HepG2 (cell line): ENCODE results near the gene THSD4. TPM values are rescaled to one million over a fixed set of nuclear protein-coding genes. Genes with fewer than 3 reads are reported as not detected.

ENCODE experiments used
- ATAC-seq: fragments of 200-7000 bp; cut with Tn5 transposase; 3 replicates; pipeline ENCODE4 v1.9.1; 2020; ENCODE audit warnings: mild to moderate bottlenecking, moderate library complexity
- BruUV-seq: library from RNA; stranded (reverse); fragments of 400-500 nt; replicated peaks from 2 replicates; lab custom pipeline; 2021; lab: Mats Ljungman, UMichigan
- CTCF ChIA-PET: fragments of 300-600 bp; formaldehyde crosslinking; extraction: SDS; loops from one replicate; lab custom pipeline; 2021; ENCODE audit warnings: low total read pairs, inconsistent platforms, low intra/inter-chr PET ratio; lab: Yijun Ruan, JAX
- POLR2A ChIA-PET: fragments of 350-600 bp; sonication (Branson Sonifier 250); formaldehyde crosslinking; loops from one replicate; lab custom pipeline; 2020; ENCODE audit warnings: antibody characterized with exemption, inconsistent platforms; lab: Yijun Ruan, JAX
- DNase-seq: peaks from one replicate; pipeline ENCODE4 v3.0.0-alpha.2; 2015; ENCODE audit warnings: low spot score
- FAIRE-seq: peaks from 3 replicates; lab custom pipeline; 2011; peaks lifted over from hg19 to GRCh38; lab: Jason Lieb, UNC
- H2AFZ ChIP-seq: one replicate; pipeline ENCODE4 v1.6.1; 2011; ENCODE audit warnings: low read length, inconsistent platforms
- H3K27ac ChIP-seq: fragments of 300-600 bp; 3 replicates; pipeline ENCODE4 v1.8.0; 2011; ENCODE audit warnings: mixed run types, mild to moderate bottlenecking, mixed read lengths, low read length, inconsistent platforms; ENCODE audit not compliant: insufficient read depth; ENCODE audit errors: extremely low read length
- H3K27me3 ChIP-seq, 2 experiments: fragments of 200-600 bp in 1 of 2; 2 replicates in 1 of 2; 3 replicates in 1 of 2; pipeline versions ENCODE4 v1.6.0 to v1.8.0; 2011; ENCODE audit warnings: low read length in 2 of 2, mild to moderate bottlenecking in 2 of 2, moderate library complexity in 2 of 2, inconsistent platforms in 1 of 2; ENCODE audit not compliant: insufficient read depth in 2 of 2, control insufficient read depth in 1 of 2
- H3K36me3 ChIP-seq, 2 experiments: fragments of 200-600 bp in 1 of 2; replicated peaks in 1 of 2; 2 replicates in 1 of 2; 3 replicates in 1 of 2; pipeline versions ENCODE4 v1.5.1 to v1.8.0; 2011; ENCODE audit warnings: low read length in 2 of 2, inconsistent platforms in 1 of 2; ENCODE audit not compliant: insufficient read depth in 2 of 2, control insufficient read depth in 1 of 2
- H3K4me1 ChIP-seq: 2 replicates; pipeline ENCODE4 v1.5.1; 2012; ENCODE audit warnings: low read length, inconsistent platforms; ENCODE audit not compliant: insufficient read depth
- H3K4me2 ChIP-seq: 2 replicates; pipeline ENCODE4 v1.6.0; 2011; ENCODE audit warnings: low read depth, low read length, inconsistent platforms
- H3K4me3 ChIP-seq, 3 experiments: fragments of 200-600 bp in 1 of 3; sonication (generic), shearing (Covaris generic) in 1 of 3; replicated peaks in 1 of 3; 2 replicates each; pipeline ENCODE4 v1.5.1; 2011 to 2016; ENCODE audit warnings: low read length in 3 of 3, inconsistent platforms in 2 of 3, low read depth in 2 of 3, mild to moderate bottlenecking in 2 of 3, control low read depth in 1 of 3, mixed read lengths in 1 of 3; ENCODE audit not compliant: insufficient read depth in 1 of 3
- H3K79me2 ChIP-seq: one replicate; pipeline ENCODE4 v1.6.1; 2011; ENCODE audit warnings: low read length, inconsistent platforms; ENCODE audit not compliant: insufficient read depth
- H3K9ac ChIP-seq: 2 replicates; pipeline ENCODE4 v1.6.0; 2011; ENCODE audit warnings: mild to moderate bottlenecking, low read depth, low read length, inconsistent platforms; ENCODE audit not compliant: insufficient read depth
- H3K9me3 ChIP-seq: 2 replicates; pipeline ENCODE4 v1.5.1; 2012; ENCODE audit warnings: mild to moderate bottlenecking, low read length
- H4K20me1 ChIP-seq: 2 replicates; pipeline ENCODE4 v1.6.0; 2011; ENCODE audit warnings: inconsistent platforms, mild to moderate bottlenecking, low read length, moderate library complexity; ENCODE audit not compliant: insufficient read depth
- EP300 ChIP-seq, 3 experiments: sonication (generic) in 1 of 3; formaldehyde crosslinking in 1 of 3; IDR thresholded peaks; 2 replicates each; pipeline versions ENCODE4 v1.5.1 to v1.6.1; 2011 to 2020; ENCODE audit warnings: low read depth in 2 of 3, low read length in 2 of 3, borderline replicate concordance in 1 of 3, improper control_type of control experiment in 1 of 3, mild to moderate bottlenecking in 1 of 3, missing genetic modification reagents in 1 of 3, moderate library complexity in 1 of 3
- HMG20A ChIP-seq: IDR thresholded peaks from 2 replicates; pipeline ENCODE4 v1.6.1; 2016; ENCODE audit warnings: borderline replicate concordance
- HNF4A ChIP-seq: sonication (generic); formaldehyde crosslinking; IDR thresholded peaks from 2 replicates; pipeline ENCODE4 v1.4.0; 2020; ENCODE audit warnings: missing genetic modification reagents
- HNF4G ChIP-seq, 2 experiments: sonication (generic) in 1 of 2; formaldehyde crosslinking in 1 of 2; IDR thresholded peaks; 2 replicates each; pipeline versions ENCODE4 v1.4.0 to v1.6.1; 2011 to 2020; ENCODE audit warnings: borderline replicate concordance in 2 of 2, low read depth in 2 of 2, mild to moderate bottlenecking in 2 of 2, low read length in 1 of 2, missing genetic modification reagents in 1 of 2, moderate library complexity in 1 of 2
- MTF2 ChIP-seq: sonication (generic); formaldehyde crosslinking; IDR thresholded peaks from 2 replicates; pipeline ENCODE4 v1.5.0; 2020; ENCODE audit warnings: missing genetic modification reagents, borderline replicate concordance
- NCOA2 ChIP-seq: sonication (generic); formaldehyde crosslinking; IDR thresholded peaks from 2 replicates; pipeline ENCODE4 v1.8.0; 2022; ENCODE audit warnings: inconsistent platforms
- NR2C2 ChIP-seq: sonication (generic); formaldehyde crosslinking; IDR thresholded peaks from 2 replicates; pipeline ENCODE4 v1.4.0; 2020; ENCODE audit warnings: missing genetic modification reagents, mild to moderate bottlenecking, moderate library complexity, borderline replicate concordance
- U2AF1 ChIP-seq: fragments of 200-400 bp; formaldehyde crosslinking; optimal IDR thresholded peaks from 2 replicates; pipeline ENCODE3; 2017; ENCODE audit warnings: mild to moderate bottlenecking, low read depth, low read length
- ZNF446 ChIP-seq: sonication (generic); formaldehyde crosslinking; IDR thresholded peaks from 2 replicates; pipeline ENCODE4 v1.5.0; 2020; ENCODE audit warnings: mild to moderate bottlenecking, missing genetic modification reagents
- WGBS: methylation state at CpG from one replicate; pipeline ENCODE4 v1.1.6; 2017; ENCODE audit warnings: low lambda C conversion rate; 5-methylcytosine and 5-hydroxymethylcytosine counted together
- in situ Hi-C: cut with HindIII; loops from 2 replicates; pipeline ENCODE4 v1.10.0; 2017; ENCODE audit warnings: low pct_unique_long_range_greater_than_20kb; ENCODE audit not compliant: extremely low pct_ligation_motif_present
- intact Hi-C: fragments of 100-400 bp; cut with micrococcal nuclease; formaldehyde crosslinking; loops from one replicate; pipeline ENCODE4 v1.10.0; 2022; ENCODE audit not compliant: unreplicated experiment
- polyA plus RNA-seq, 8 experiments: library from polyadenylated mRNA; depleted of rRNA in 3 of 8; stranded (reverse) in 7 of 8; unstranded in 1 of 8; fragments of >200 nt; fragmentation: Illumina TruSeq in 4 of 8; extraction: Trizol in 4 of 8; gene quantifications; 2 replicates each; pipeline versions ENCODE4 v1.2.1 to v1.2.3, GENCODE V29; 2011 to 2016; ENCODE audit warnings: low read depth in 4 of 8, missing spikeins in 1 of 8, mixed read lengths in 1 of 8; ENCODE audit not compliant: insufficient read depth in 1 of 8
- total RNA-seq, 5 experiments: library from RNA; depleted of rRNA; stranded (reverse); fragments of >200 nt; fragmentation: Illumina TruSeq; extraction: Trizol; gene quantifications; 2 replicates each; pipeline ENCODE4 v1.2.3, GENCODE V29; 2016; ENCODE audit warnings: low read depth in 1 of 5
- TF ChIP-seq, protein P1 (sequence below): sonication (generic); formaldehyde crosslinking; IDR thresholded peaks from 2 replicates; pipeline ENCODE4 v1.5.0; 2020; ENCODE audit warnings: missing genetic modification reagents
- TF ChIP-seq, protein P2 (sequence below): sonication (generic); formaldehyde crosslinking; IDR thresholded peaks from 2 replicates; pipeline ENCODE4 v1.8.0; 2022; ENCODE audit warnings: missing genetic modification reagents, mild to moderate bottlenecking, moderate library complexity, borderline replicate concordance

Gene THSD4
- total and polyA plus RNA-seq, 2 of the 13 experiments (the other 11 are each of a cell fraction or from before 2014, with no cell fraction given): 0.07 to 0.21 TPM

DNA sequence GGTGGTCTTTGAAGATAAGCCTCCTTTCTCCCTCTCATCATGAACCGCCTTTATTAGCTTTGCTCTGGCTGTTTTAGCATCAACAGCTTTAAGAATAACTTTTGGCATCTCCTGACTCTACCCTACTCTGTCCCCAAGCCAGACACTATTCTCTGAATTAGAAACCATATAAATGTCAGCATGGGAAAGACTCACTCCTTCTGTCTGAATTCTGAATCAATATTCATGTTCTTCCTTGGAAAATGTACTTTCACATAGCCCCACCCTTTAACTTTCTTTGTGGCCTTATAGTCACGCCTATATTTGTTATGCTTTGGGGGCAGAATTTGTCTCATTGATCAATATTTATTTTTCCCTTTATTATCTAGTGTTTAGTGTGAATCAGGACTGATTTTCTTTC is 563.3 kb downstream of the THSD4 start:
- no peak overlapping the region for H2AFZ ChIP-seq
- no peak for FAIRE-seq
- no peak overlapping the region for H3K4me3 ChIP-seq
- no peak overlapping the region for H3K4me2 ChIP-seq
- H3K9ac ChIP-seq: no peak overlapping the region
- no peaks in the 10 kb centered on the region for H3K9me3 ChIP-seq
- TF ChIP-seq NR2C2 (CRISPR knock-in tag): no peak
- TF ChIP-seq, protein P1, sequence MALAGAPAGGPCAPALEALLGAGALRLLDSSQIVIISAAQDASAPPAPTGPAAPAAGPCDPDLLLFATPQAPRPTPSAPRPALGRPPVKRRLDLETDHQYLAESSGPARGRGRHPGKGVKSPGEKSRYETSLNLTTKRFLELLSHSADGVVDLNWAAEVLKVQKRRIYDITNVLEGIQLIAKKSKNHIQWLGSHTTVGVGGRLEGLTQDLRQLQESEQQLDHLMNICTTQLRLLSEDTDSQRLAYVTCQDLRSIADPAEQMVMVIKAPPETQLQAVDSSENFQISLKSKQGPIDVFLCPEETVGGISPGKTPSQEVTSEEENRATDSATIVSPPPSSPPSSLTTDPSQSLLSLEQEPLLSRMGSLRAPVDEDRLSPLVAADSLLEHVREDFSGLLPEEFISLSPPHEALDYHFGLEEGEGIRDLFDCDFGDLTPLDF (CRISPR knock-in tag): no peak
- no peak for TF ChIP-seq HNF4G (IDR thresholded peaks at IDR 0.05; ENCODE audit: borderline replicate concordance, low read depth, low read length)
- TF ChIP-seq HNF4G (CRISPR knock-in tag; IDR thresholded peaks at IDR 0.05; ENCODE audit: borderline replicate concordance, low read depth): no peak
- no peak for TF ChIP-seq MTF2
- TF ChIP-seq, all 625 proteins: peak for 0
- no TSS peak for BruUV-seq
- ChIA-PET POLR2A (interaction anchor here (1.9 kb wide), 1 partner anchor 18 kb away, joined by 6 read pairs; no protein-coding TSS in a partner anchor), CTCF (no interaction called here)
- no peaks in the 10 kb centered on the region for H4K20me1 ChIP-seq
- no peak overlapping the region for H3K27ac ChIP-seq
- ATAC-seq: no peak
- H3K36me3 ChIP-seq: no peaks in the 10 kb centered on the region
- H3K4me1 ChIP-seq: peaks cover 57% of the 10 kb centered on the region
- intact Hi-C loops: no loop called here
- in situ Hi-C loops: no loop called here
- H3K27me3 ChIP-seq: peaks cover 1 to 6% of the 10 kb centered on the region in 2 experiments; a peak in 2 of 5 replicates
- no peak for DNase-seq
- no peaks in the 10 kb centered on the region for H3K79me2 ChIP-seq
- whole genome bisulfite sequencing: 55% methylated on average over 2 of the region's 2 CpGs

DNA sequence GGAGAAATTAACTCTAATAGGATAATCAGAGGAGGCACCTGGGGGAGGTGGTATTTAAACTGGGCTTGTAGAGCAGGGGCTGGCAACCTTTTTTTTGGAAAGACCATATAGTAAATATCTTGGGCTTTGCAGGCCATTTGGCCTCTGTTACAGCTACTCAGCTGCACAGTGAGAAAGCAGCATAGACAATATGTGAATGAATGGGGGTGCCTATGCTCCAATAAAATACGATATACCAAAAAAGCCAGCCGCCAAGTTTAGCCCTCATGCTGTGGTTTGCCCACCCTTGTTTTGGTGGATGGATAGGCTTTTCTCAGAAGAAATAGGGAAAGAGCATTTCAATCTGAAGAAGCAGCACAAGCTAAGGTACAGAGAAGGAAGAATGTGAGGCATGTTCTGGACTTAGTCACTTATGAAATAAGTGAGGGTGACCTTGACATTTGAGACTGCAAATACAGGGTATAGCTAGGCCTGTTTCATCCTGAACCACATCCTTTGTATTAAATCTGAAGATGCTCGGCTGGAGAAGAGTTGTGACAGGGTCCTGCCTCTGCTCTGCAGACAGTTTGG is 564.0 kb downstream of the THSD4 start:
- Histone ChIP-seq H3K4me1 (peaks cover 53% of the 10 kb centered on the region), H2AFZ (no peak overlapping the region), H3K4me2 (peak overlapping the region; percentile 21), H3K9me3 (no peaks in the 10 kb centered on the region), H3K36me3 (no peaks in the 10 kb centered on the region), H3K27me3 (peaks cover 1% of the 10 kb centered on the region in 2 experiments; a peak in 2 of 5 replicates), H3K9ac (no peak overlapping the region), H3K27ac (no peak overlapping the region), H3K4me3 (no peak overlapping the region), H3K79me2 (no peaks in the 10 kb centered on the region), H4K20me1 (no peaks in the 10 kb centered on the region)
- peak; percentile 85 for ATAC-seq
- in situ Hi-C loops: no loop called here
- intact Hi-C loops: no loop called here
- POLR2A ChIA-PET: interaction anchor here (1.7 kb wide), 1 partner anchor 18 kb away, joined by 6 read pairs; no protein-coding TSS in a partner anchor
- 39% methylated on average over 3 of the region's 3 CpGs for WGBS
- BruUV-seq: no TSS peak
- FAIRE-seq: peak; percentile 39
- peak; percentile 40 for DNase-seq
- CTCF ChIA-PET: no interaction called here
- TF ChIP-seq ZNF446 (CRISPR knock-in tag) (no peak), NCOA2 (peak; percentile 39; the same call in 1 of the 2 replicates), U2AF1 (no peak), HNF4A (peak; percentile 37), HMG20A (CRISPR knock-in tag) (peak; percentile 28; the same call in 1 of the 2 replicates), EP300 (IDR thresholded peaks at IDR 0.05; ENCODE audit: low read depth in 2 of 2, low read length in 2 of 2) (peak in 1 of 2 experiments; percentile 51; a peak in 2 of 4 replicates), EP300 (CRISPR knock-in tag; IDR thresholded peaks at IDR 0.05; ENCODE audit: borderline replicate concordance) (no peak)
- TF ChIP-seq, protein P2, sequence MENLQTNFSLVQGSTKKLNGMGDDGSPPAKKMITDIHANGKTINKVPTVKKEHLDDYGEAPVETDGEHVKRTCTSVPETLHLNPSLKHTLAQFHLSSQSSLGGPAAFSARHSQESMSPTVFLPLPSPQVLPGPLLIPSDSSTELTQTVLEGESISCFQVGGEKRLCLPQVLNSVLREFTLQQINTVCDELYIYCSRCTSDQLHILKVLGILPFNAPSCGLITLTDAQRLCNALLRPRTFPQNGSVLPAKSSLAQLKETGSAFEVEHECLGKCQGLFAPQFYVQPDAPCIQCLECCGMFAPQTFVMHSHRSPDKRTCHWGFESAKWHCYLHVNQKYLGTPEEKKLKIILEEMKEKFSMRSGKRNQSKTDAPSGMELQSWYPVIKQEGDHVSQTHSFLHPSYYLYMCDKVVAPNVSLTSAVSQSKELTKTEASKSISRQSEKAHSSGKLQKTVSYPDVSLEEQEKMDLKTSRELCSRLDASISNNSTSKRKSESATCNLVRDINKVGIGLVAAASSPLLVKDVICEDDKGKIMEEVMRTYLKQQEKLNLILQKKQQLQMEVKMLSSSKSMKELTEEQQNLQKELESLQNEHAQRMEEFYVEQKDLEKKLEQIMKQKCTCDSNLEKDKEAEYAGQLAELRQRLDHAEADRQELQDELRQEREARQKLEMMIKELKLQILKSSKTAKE (CRISPR knock-in tag): no peak
